Body of pancreas (tissue), 4 donors: ENCODE data around the gene TRAK1. TPM values are rescaled to one million over a fixed set of nuclear protein-coding genes. Genes with fewer than 3 reads are reported as not detected.
A peak's percentile ranks its signal among the peaks of the same experiment; 100 is the strongest.

ENCODE experiments used
- ATAC-seq: fragments of 150-250 bp; one replicate; pipeline ENCODE4 v1.9.1; 2016
- DNase-seq, 4 donors: peaks; one replicate each; pipeline ENCODE4 v3.0.0-alpha.2; 2019
- H3K27ac ChIP-seq, 4 donors: fragments of 200-600 bp; sonication (generic); 1 replicate in 3 of 4; 2 replicates in 1 of 4; pipeline versions ENCODE4 v1.5.1 to v1.6.1; 2016 to 2019; ENCODE audit warnings: mild to moderate bottlenecking in 1 of 4, mixed read lengths in 1 of 4, moderate library complexity in 1 of 4
- H3K27me3 ChIP-seq, 2 donors: fragments of 200-600 bp; sonication (generic); one replicate each; pipeline ENCODE4 v1.6.0; 2016; ENCODE audit warnings: mild to moderate bottlenecking in 1 of 2
- H3K36me3 ChIP-seq, 2 donors: fragments of 200-600 bp; sonication (generic); replicated peaks in 1 of 2; 2 replicates each; pipeline ENCODE4 v1.5.1; 2016; ENCODE audit warnings: low read depth in 2 of 2; ENCODE audit not compliant: insufficient read depth in 1 of 2
- H3K4me1 ChIP-seq: fragments of 200-600 bp; sonication (generic); one replicate; pipeline ENCODE4 v1.6.0; 2016
- H3K4me3 ChIP-seq, 2 donors: fragments of 200-600 bp; sonication (generic); 1 replicate in 1 of 2; 2 replicates in 1 of 2; pipeline ENCODE4 v1.5.1; 2016 to 2019
- H3K9me3 ChIP-seq, 3 donors: fragments of 200-600 bp; sonication (generic); 1 replicate in 2 of 3; 2 replicates in 1 of 3; pipeline ENCODE4 v1.5.1; 2016
- POLR2A ChIP-seq, 3 donors: fragments of 450-650 bp; IDR thresholded peaks; one replicate each; pipeline ENCODE4 v1.6.1; 2016; ENCODE audit warnings: antibody characterized with exemption in 3 of 3, mild to moderate bottlenecking in 2 of 3
- WGBS, 2 donors: methylation state at CpG; one replicate each; pipeline ENCODE4 v1.1.5; 2017; 5-methylcytosine and 5-hydroxymethylcytosine counted together
- intact Hi-C: fragments of 100-400 bp; cut with DNase I; formaldehyde crosslinking; loops from one replicate; pipeline ENCODE4 v1.15.1; 2023
- total RNA-seq, 2 donors: library from RNA; depleted of rRNA; stranded (reverse); fragments of >200 nt; gene quantifications; one replicate each; pipeline ENCODE4 v1.1.0, GENCODE V29; 2016
- TF ChIP-seq, protein P1 (sequence below), 7 experiments: fragments of 450-650 bp in 4 of 7; fragments of 200-600 bp in 3 of 7; sonication (generic) in 3 of 7; IDR thresholded peaks; one replicate each; pipeline ENCODE4 v1.5.1; 2016 to 2019; ENCODE audit warnings: antibody characterized with exemption in 7 of 7

TRAK1 gene
- total RNA-seq, 2 donors from 2014 or later: 17.1 to 24.1 TPM

DNA sequence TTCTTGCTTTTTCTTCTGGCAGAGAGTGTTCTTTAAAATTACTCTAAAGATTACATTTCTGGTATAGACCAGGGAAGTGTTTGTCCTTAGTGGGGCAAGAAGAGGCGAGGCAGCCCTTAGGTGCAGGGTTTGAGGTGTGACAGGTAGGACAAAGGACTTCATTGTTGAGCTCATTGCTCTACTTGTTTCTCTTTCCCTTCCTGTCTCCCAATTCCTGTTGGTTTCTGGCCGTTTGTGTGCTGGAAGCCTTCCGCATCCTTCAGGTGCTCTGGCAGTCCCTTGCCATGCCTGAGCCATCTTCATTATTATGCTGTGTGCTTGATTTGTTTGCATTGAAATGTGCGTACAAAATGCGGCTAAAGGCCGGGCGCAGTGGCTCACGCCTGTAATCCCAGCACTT, 89.7 kb downstream of the TRAK1 start:
- H3K36me3 ChIP-seq: no peaks in the 10 kb centered on the region
- H3K4me3 ChIP-seq: no peak overlapping the region
- ATAC-seq (no peak), DNase-seq (no peak)
- peak overlapping the region in 2 of 4 donors; percentile 2 to 28 for H3K27ac ChIP-seq
- H3K9me3 ChIP-seq: no peaks in the 10 kb centered on the region
- H3K4me1 ChIP-seq: peaks cover 49% of the 10 kb centered on the region
- WGBS, 2 donors: 84 to 88% methylated on average over 8 of the region's 8 CpGs
- TF ChIP-seq, protein P1, sequence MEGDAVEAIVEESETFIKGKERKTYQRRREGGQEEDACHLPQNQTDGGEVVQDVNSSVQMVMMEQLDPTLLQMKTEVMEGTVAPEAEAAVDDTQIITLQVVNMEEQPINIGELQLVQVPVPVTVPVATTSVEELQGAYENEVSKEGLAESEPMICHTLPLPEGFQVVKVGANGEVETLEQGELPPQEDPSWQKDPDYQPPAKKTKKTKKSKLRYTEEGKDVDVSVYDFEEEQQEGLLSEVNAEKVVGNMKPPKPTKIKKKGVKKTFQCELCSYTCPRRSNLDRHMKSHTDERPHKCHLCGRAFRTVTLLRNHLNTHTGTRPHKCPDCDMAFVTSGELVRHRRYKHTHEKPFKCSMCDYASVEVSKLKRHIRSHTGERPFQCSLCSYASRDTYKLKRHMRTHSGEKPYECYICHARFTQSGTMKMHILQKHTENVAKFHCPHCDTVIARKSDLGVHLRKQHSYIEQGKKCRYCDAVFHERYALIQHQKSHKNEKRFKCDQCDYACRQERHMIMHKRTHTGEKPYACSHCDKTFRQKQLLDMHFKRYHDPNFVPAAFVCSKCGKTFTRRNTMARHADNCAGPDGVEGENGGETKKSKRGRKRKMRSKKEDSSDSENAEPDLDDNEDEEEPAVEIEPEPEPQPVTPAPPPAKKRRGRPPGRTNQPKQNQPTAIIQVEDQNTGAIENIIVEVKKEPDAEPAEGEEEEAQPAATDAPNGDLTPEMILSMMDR (IDR thresholded peaks at IDR 0.05): no peak
- TF ChIP-seq POLR2A (IDR thresholded peaks at IDR 0.05): no peak
- no peaks in the 10 kb centered on the region for H3K27me3 ChIP-seq
- intact Hi-C loops: no loop called here

DNA sequence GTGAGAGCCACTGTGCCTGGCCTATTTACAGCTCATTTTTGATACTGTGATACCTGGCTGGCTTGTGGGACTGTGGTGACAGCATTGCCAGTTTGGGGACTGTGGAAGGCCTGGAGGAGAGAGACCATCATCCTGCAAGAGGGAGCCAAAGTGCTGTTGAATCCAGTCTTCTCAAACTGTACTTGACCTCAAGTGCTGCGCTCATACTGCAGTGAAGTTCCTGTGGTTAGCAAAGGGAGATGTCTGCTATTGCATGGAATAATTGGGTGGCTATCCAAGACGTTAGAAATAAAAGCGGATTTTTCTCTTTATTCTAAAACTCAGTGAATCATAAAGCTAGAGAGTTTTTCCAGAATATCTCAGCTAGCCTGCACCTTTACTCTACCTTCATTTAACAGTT, 91.4 kb downstream of the TRAK1 start:
- whole genome bisulfite sequencing, 2 donors: 62 to 67% methylated on average over 3 of the region's 3 CpGs
- TF ChIP-seq, protein P1 (IDR thresholded peaks at IDR 0.05): no peak
- TF ChIP-seq POLR2A (IDR thresholded peaks at IDR 0.05): no peak
- Histone ChIP-seq H3K4me3 (no peak overlapping the region), H3K4me1 (peaks cover 49% of the 10 kb centered on the region), H3K9me3 (no peaks in the 10 kb centered on the region), H3K36me3 (no peaks in the 10 kb centered on the region), H3K27ac (no peak overlapping the region), H3K27me3 (no peaks in the 10 kb centered on the region)
- DNase-seq (no peak), ATAC-seq (no peak)
- intact Hi-C loops: no loop called here

DNA sequence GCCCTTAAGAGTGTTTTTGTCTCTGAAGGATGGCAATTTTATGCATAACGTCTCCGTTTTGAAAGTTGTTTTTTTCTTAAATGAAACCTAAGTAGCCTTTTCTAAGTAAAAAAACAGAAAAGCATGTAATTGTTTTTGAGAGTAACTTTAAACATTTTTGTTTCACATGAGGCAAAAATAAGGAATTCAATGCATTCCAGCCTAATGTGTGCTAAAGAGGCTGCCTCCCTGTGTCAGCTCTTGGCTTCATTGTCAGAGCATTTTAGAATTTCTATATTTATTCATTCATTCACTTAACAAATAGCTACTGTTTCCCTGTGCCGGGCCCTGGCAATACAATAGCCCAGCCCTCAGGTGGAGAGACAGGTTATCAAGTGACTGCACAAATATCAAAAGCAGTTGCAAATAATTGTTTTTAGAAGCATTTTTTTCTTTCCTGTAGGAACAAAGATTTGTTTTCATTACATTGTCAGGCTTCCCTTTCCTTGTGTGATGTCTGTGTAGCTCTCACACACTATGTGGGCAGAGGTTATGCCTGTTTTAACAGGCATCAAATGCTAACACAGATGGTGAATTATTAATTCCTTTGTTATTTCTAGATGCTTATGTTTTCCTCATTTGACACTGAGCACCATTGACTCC, 93.0 kb downstream of the TRAK1 start:
- no peaks in the 10 kb centered on the region for H3K27me3 ChIP-seq
- H3K4me3 ChIP-seq: no peak overlapping the region
- peaks cover 0 to 1% of the 10 kb centered on the region in 2 donors for H3K36me3 ChIP-seq
- no peak for TF ChIP-seq POLR2A (IDR thresholded peaks at IDR 0.05)
- TF ChIP-seq, protein P1 (IDR thresholded peaks at IDR 0.05): no peak
- peaks cover 38% of the 10 kb centered on the region for H3K4me1 ChIP-seq
- no peaks in the 10 kb centered on the region for H3K9me3 ChIP-seq
- no peak for DNase-seq
- intact Hi-C loops: no loop called here
- peak; percentile 58 for ATAC-seq
- H3K27ac ChIP-seq: peak overlapping the region in 3 of 4 donors; percentile 40 to 70 (median 60)
- WGBS, 2 donors: 61 to 71% methylated on average over 3 of the region's 3 CpGs

DNA sequence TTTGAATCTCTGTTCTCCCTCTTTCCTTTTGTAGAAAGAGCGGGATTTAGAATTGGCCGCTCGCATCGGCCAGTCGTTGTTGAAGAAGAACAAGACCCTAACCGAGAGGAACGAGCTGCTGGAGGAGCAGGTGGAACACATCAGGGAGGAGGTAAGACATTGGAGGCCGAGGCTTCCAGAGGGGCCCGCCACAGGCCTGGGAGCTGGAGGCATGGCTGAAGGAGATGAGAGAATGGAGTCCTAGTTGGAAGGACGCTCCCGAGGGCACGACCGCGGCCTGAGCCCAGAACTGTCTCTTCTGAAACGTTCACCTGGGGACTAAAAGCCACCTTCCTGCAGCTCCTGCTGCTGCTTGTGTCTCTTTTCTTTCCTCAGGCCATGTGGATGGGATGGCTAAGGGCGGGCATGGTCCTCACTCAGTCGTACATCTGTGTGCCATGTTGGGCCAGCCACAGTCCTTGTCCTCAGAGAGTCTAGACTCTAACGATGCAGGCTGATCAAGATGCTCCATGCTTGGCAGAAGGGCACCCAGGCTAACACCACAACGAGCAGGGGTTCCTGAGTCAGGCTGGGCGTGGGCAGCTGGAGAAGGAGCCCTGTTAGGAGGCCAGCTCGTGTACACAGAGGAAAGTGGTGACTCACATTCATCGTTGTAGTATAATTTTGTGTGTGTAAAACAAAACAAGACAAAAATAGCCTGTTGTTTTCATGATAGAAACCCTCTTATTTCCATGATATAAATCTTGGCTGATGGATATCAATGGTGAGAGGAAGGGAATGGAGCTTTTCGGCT, 93.7 kb downstream of the TRAK1 start:
- intact Hi-C loops: no loop called here
- H3K27me3 ChIP-seq: no peaks in the 10 kb centered on the region
- WGBS, 2 donors: 80 to 89% methylated on average over 21 to 23 of the region's 23 CpGs
- H3K27ac ChIP-seq: peak overlapping the region in 3 of 4 donors; percentile 40 to 70 (median 60)
- H3K9me3 ChIP-seq: no peaks in the 10 kb centered on the region
- peaks cover 0 to 1% of the 10 kb centered on the region in 2 donors for H3K36me3 ChIP-seq
- TF ChIP-seq, protein P1 (IDR thresholded peaks at IDR 0.05): no peak
- TF ChIP-seq POLR2A (IDR thresholded peaks at IDR 0.05): no peak
- ATAC-seq (no peak), DNase-seq (no peak)
- no peak overlapping the region for H3K4me3 ChIP-seq
- H3K4me1 ChIP-seq: peaks cover 30% of the 10 kb centered on the region
